ENCODE data around the gene TMEM181. TPM values are rescaled to one million over a fixed set of nuclear protein-coding genes. Genes with fewer than 3 reads are reported as not detected.

Gene TMEM181
- total and polyA plus RNA-seq, 2 experiments from 2014 or later = 20.0 to 46.9 TPM

GRCh38 chr6:158640519-158640918 is 80.6 kb downstream of the TMEM181 start:
- Histone ChIP-seq H3K9me3 (ENCODE audit: low read depth) (no peaks in the 10 kb centered on the region), H3K79me2 (peaks cover 55% of the 10 kb centered on the region), H2AFZ (no peak overlapping the region), H3K4me2 (no peak overlapping the region), H3K27ac (no peak overlapping the region), H4K20me1 (ENCODE audit: insufficient read depth, poor library complexity, severe bottlenecking) (peaks cover 9% of the 10 kb centered on the region), H3K27me3 (no peaks in the 10 kb centered on the region), H3K4me1 (ENCODE audit: insufficient read depth) (peaks cover 25% of the 10 kb centered on the region), H3K36me3 (replicated peaks; ENCODE audit: insufficient read depth, low read depth) (no peaks in the 10 kb centered on the region), H3K9me2 (replicated peaks; ENCODE audit: insufficient read depth) (no peaks in the 10 kb centered on the region), H3K4me3 (no peak overlapping the region)
- TF ChIP-seq CTCF (IDR thresholded peaks at IDR 0.05; ENCODE audit: poor library complexity) (no peak), EZH2 (IDR thresholded peaks at IDR 0.05; ENCODE audit: borderline replicate concordance) (no peak), EZH2phosphoT487 (IDR thresholded peaks at IDR 0.05; ENCODE audit: low read depth, severe bottlenecking, unreplicated experiment) (no peak)
- no peak for DNase-seq (ENCODE audit: low spot score)
- 76% methylated on average over 2 of the region's 2 CpGs for WGBS (ENCODE audit: low lambda C conversion rate, missing lambda C conversion rate)

DNA sequence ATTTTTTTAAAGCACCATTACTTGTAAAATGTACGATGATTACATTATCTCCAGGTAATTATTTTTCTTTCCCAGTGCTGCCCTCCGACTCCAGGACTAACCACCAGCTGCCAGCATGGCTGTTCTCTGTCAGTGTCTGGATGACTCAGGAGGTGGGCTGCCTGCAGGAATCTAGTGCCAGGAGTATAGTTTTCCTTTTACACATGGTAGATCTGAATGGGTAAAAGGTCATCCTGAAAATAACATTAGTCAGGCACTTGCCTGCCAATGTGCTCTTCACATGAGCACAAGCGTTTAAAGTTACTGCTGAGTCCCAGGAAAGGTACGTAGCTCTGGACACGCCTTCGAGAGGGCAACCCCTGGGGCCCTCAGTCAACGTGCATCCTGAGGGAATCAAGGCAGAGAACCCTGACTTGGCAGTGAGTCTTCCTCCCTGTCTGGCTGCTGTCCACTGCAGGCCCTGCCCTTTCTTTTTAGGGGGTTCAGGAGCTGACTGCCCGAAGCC is 82.3 kb downstream of the TMEM181 start:
- Histone ChIP-seq H3K4me2 (peak overlapping the region; percentile 89), H3K27ac (peak overlapping the region; percentile 98), H3K27me3 (no peaks in the 10 kb centered on the region), H3K36me3 (replicated peaks; ENCODE audit: insufficient read depth, low read depth) (no peaks in the 10 kb centered on the region), H3K9me2 (replicated peaks; ENCODE audit: insufficient read depth) (no peaks in the 10 kb centered on the region), H3K9me3 (ENCODE audit: low read depth) (no peaks in the 10 kb centered on the region), H4K20me1 (ENCODE audit: insufficient read depth, poor library complexity, severe bottlenecking) (peaks cover 9% of the 10 kb centered on the region), H3K4me3 (no peak overlapping the region), H3K79me2 (peaks cover 55% of the 10 kb centered on the region), H3K4me1 (ENCODE audit: insufficient read depth) (peaks cover 36% of the 10 kb centered on the region), H2AFZ (no peak overlapping the region)
- TF ChIP-seq EZH2phosphoT487 (IDR thresholded peaks at IDR 0.05; ENCODE audit: low read depth, severe bottlenecking, unreplicated experiment) (no peak), EZH2 (IDR thresholded peaks at IDR 0.05; ENCODE audit: borderline replicate concordance) (no peak), CTCF (IDR thresholded peaks at IDR 0.05; ENCODE audit: poor library complexity) (no peak)
- 71% methylated on average over 8 of the region's 8 CpGs for WGBS (ENCODE audit: low lambda C conversion rate, missing lambda C conversion rate)
- DNase-seq (ENCODE audit: low spot score) = peak; percentile 50

- TF ChIP-seq EZH2phosphoT487 (IDR thresholded peaks at IDR 0.05; ENCODE audit: low read depth, severe bottlenecking, unreplicated experiment) (no peak), CTCF (IDR thresholded peaks at IDR 0.05; ENCODE audit: poor library complexity) (no peak), EZH2 (IDR thresholded peaks at IDR 0.05; ENCODE audit: borderline replicate concordance) (no peak)
- peaks cover 51% of the 10 kb centered on the region for H3K79me2 ChIP-seq
- DNase-seq (ENCODE audit: low spot score) = no peak
These were observed 83.9 kb downstream of the TMEM181 start for GRCh38 chr6:158643836-158644230.

More at GRCh38 chr6:158643836-158644230, 83.9 kb downstream of the TMEM181 start:
- peak overlapping the region; percentile 44 for H2AFZ ChIP-seq
- H3K36me3 ChIP-seq (replicated peaks; ENCODE audit: insufficient read depth, low read depth) = no peaks in the 10 kb centered on the region
- H3K4me3 ChIP-seq = peak overlapping the region; percentile 87
- peak overlapping the region; percentile 98 for H3K27ac ChIP-seq
- H3K27me3 ChIP-seq = no peaks in the 10 kb centered on the region
- H3K4me2 ChIP-seq = peak overlapping the region; percentile 89
- 3% methylated on average over 14 of the region's 21 CpGs for WGBS (ENCODE audit: low lambda C conversion rate, missing lambda C conversion rate)
- no peaks in the 10 kb centered on the region for H3K9me2 ChIP-seq (replicated peaks; ENCODE audit: insufficient read depth)
- H4K20me1 ChIP-seq (ENCODE audit: insufficient read depth, poor library complexity, severe bottlenecking) = peaks cover 9% of the 10 kb centered on the region
- peaks cover 40% of the 10 kb centered on the region for H3K4me1 ChIP-seq (ENCODE audit: insufficient read depth)
- no peaks in the 10 kb centered on the region for H3K9me3 ChIP-seq (ENCODE audit: low read depth)
